ENCODE results near the gene FOXO6. TPM values are rescaled to one million over a fixed set of nuclear protein-coding genes. Genes with fewer than 3 reads are reported as not detected.

FOXO6 gene
- total and polyA plus RNA-seq, 3 experiments from 2014 or later = 0.11 TPM; not detected in 2

DNA sequence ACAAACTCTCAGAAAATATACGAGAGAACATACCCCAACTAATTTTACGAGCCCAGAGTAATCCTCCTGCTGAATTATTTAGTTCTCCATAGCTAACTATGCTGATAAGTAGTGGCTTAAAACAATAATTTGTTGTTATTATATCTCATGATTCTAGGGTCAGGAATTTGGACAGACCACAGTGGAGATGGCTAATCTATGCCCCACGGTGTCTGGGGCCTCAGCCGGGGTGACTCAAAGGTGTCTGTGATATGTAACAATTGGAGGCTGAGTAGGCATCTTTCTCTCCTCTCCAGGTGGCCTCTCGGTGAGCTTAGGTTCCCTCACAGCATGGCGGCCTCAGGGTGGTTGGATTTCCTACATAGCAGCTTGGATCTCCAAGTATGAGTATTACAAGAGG lies 35.4 kb upstream of the FOXO6 start:
- Histone ChIP-seq H3K9me3 (ENCODE audit: low read length) (no peaks in the 10 kb centered on the region), H3K27me3 (ENCODE audit: insufficient read depth, low read length, poor library complexity, severe bottlenecking) (no peaks in the 10 kb centered on the region), H3K4me3 (ENCODE audit: low read length) (no peak overlapping the region), H3K36me3 (ENCODE audit: insufficient read depth, low read length) (no peaks in the 10 kb centered on the region), H3K27ac (ENCODE audit: low read depth, low read length) (no peak overlapping the region), H3K4me1 (ENCODE audit: insufficient read depth, low read length) (no peaks in the 10 kb centered on the region)
- ChIA-PET POLR2A (no interaction called here), CTCF (no interaction called here)
- H3K4me1 Mint-ChIP-seq = no peaks in the 10 kb centered on the region
- DNase-seq = no peak
- H3K4me3 Mint-ChIP-seq = no peak overlapping the region
- H3K9me3 Mint-ChIP-seq = no peaks in the 10 kb centered on the region
- H3K27me3 Mint-ChIP-seq = peaks cover 5 to 10% of the 10 kb centered on the region in 2 donors
- H3K27ac Mint-ChIP-seq = no peak overlapping the region
- H3K36me3 Mint-ChIP-seq = no peaks in the 10 kb centered on the region

GRCh38 chr1:41327383-41327999 lies 33.7 kb upstream of the FOXO6 start:
- POLR2A ChIA-PET = no interaction called here
- peaks cover 11 to 13% of the 10 kb centered on the region in 2 donors for H3K27me3 Mint-ChIP-seq

GRCh38 chr1:41328001-41328615 lies 33.1 kb upstream of the FOXO6 start:
- Histone ChIP-seq H3K36me3 (ENCODE audit: insufficient read depth, low read length) (no peaks in the 10 kb centered on the region), H3K27ac (ENCODE audit: low read depth, low read length) (no peak overlapping the region), H3K9me3 (ENCODE audit: low read length) (no peaks in the 10 kb centered on the region), H3K4me1 (ENCODE audit: insufficient read depth, low read length) (no peaks in the 10 kb centered on the region), H3K27me3 (ENCODE audit: insufficient read depth, low read length, poor library complexity, severe bottlenecking) (no peaks in the 10 kb centered on the region), H3K4me3 (ENCODE audit: low read length) (no peak overlapping the region)
- ChIA-PET POLR2A (no interaction called here), CTCF (no interaction called here)
- DNase-seq = no peak
- Mint-ChIP-seq H3K9me3 (no peaks in the 10 kb centered on the region), H3K27ac (no peak overlapping the region), H3K27me3 (peaks cover 11 to 15% of the 10 kb centered on the region in 2 donors), H3K4me1 (no peaks in the 10 kb centered on the region), H3K4me3 (no peak overlapping the region), H3K36me3 (no peaks in the 10 kb centered on the region)

More at GRCh38 chr1:41327383-41327999, 33.7 kb upstream of the FOXO6 start:
- CTCF ChIA-PET = no interaction called here
- Histone ChIP-seq H3K27ac (ENCODE audit: low read depth, low read length) (no peak overlapping the region), H3K9me3 (ENCODE audit: low read length) (no peaks in the 10 kb centered on the region), H3K36me3 (ENCODE audit: insufficient read depth, low read length) (no peaks in the 10 kb centered on the region), H3K27me3 (ENCODE audit: insufficient read depth, low read length, poor library complexity, severe bottlenecking) (no peaks in the 10 kb centered on the region), H3K4me3 (ENCODE audit: low read length) (no peak overlapping the region), H3K4me1 (ENCODE audit: insufficient read depth, low read length) (no peaks in the 10 kb centered on the region)
- no peaks in the 10 kb centered on the region for H3K36me3 Mint-ChIP-seq
- no peak overlapping the region for H3K4me3 Mint-ChIP-seq
- H3K4me1 Mint-ChIP-seq = no peaks in the 10 kb centered on the region
- no peak for DNase-seq
- no peak overlapping the region for H3K27ac Mint-ChIP-seq
- no peaks in the 10 kb centered on the region for H3K9me3 Mint-ChIP-seq

DNA sequence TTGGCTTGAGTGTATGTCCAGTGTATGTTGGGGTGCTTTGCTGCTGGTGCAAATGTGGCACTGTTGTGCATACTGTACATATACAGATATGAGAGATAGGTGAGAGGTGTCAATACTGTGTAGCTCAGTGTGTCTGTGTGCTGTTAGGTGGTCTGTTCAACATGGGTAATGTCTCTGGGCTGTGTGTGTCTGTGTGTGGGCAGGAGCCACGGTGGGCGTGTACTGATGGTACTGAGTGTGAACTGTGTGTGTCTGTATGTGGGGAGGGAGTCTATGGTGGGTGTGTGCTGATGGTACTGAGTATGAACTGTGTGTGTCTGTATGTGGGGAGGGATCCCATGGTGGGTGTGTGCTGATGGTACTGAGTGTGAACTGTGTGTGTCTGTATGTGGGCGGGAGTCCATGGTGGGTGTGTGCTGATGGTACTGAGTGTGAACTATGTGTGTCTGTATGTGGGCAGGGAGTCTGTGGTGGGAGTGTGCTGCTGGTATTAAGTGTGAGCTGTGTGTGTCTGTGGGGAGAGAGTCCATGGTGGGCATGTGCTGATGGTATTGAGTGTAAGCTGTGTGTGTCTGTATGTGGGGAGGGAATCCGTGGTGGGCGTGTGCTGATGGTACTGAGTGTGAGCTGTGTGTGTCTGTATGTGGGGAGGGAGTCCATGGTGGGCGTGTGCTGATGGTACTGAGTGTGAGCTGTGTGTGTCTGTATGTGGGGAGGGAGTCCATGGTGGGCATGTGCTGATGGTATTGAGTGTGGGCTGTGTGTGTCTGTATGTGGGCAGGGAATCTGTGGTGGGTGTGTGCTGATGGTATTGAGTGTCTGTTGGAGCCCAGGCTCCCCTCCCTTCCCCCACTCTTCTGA lies 32.2 kb upstream of the FOXO6 start:
- H3K27ac ChIP-seq (ENCODE audit: low read depth, low read length) = no peak overlapping the region
- ChIA-PET POLR2A (no interaction called here), CTCF (interaction anchor here (0.6 kb wide), 1 partner anchor 19 kb away, joined by 3 read pairs; no protein-coding TSS in a partner anchor)
- Mint-ChIP-seq H3K27me3 (peaks cover 11 to 17% of the 10 kb centered on the region in 2 donors), H3K36me3 (no peaks in the 10 kb centered on the region), H3K27ac (no peak overlapping the region), H3K4me1 (no peaks in the 10 kb centered on the region), H3K9me3 (no peaks in the 10 kb centered on the region), H3K4me3 (no peak overlapping the region)
- no peaks in the 10 kb centered on the region for H3K27me3 ChIP-seq (ENCODE audit: insufficient read depth, low read length, poor library complexity, severe bottlenecking)
- H3K36me3 ChIP-seq (ENCODE audit: insufficient read depth, low read length) = no peaks in the 10 kb centered on the region
- no peaks in the 10 kb centered on the region for H3K9me3 ChIP-seq (ENCODE audit: low read length)
- no peaks in the 10 kb centered on the region for H3K4me1 ChIP-seq (ENCODE audit: insufficient read depth, low read length)
- no peak overlapping the region for H3K4me3 ChIP-seq (ENCODE audit: low read length)
- DNase-seq = no peak

- no peaks in the 10 kb centered on the region for H3K4me1 Mint-ChIP-seq
- H3K9me3 ChIP-seq (ENCODE audit: low read length) = no peaks in the 10 kb centered on the region
- no peaks in the 10 kb centered on the region for H3K36me3 ChIP-seq (ENCODE audit: insufficient read depth, low read length)
- H3K27ac Mint-ChIP-seq = no peak overlapping the region
- no peaks in the 10 kb centered on the region for H3K36me3 Mint-ChIP-seq
- no peaks in the 10 kb centered on the region for H3K4me1 ChIP-seq (ENCODE audit: insufficient read depth, low read length)
- no peak overlapping the region for H3K4me3 ChIP-seq (ENCODE audit: low read length)
- no peak overlapping the region for H3K4me3 Mint-ChIP-seq
- peaks cover 0 to 3% (median 2%) of the 10 kb centered on the region in 5 donors for H3K9me3 Mint-ChIP-seq
- no peaks in the 10 kb centered on the region for H3K27me3 ChIP-seq (ENCODE audit: insufficient read depth, low read length, poor library complexity, severe bottlenecking)
- peaks cover 11 to 18% of the 10 kb centered on the region in 2 donors for H3K27me3 Mint-ChIP-seq
- H3K27ac ChIP-seq (ENCODE audit: low read depth, low read length) = no peak overlapping the region
- POLR2A ChIA-PET = no interaction called here
- no peak for DNase-seq
- CTCF ChIA-PET = interaction anchor here (0.6 kb wide), 1 partner anchor 20 kb away, joined by 3 read pairs; no protein-coding TSS in a partner anchor
Measured at GRCh38 chr1:41329662-41330587, 31.3 kb upstream of the FOXO6 start.

DNA sequence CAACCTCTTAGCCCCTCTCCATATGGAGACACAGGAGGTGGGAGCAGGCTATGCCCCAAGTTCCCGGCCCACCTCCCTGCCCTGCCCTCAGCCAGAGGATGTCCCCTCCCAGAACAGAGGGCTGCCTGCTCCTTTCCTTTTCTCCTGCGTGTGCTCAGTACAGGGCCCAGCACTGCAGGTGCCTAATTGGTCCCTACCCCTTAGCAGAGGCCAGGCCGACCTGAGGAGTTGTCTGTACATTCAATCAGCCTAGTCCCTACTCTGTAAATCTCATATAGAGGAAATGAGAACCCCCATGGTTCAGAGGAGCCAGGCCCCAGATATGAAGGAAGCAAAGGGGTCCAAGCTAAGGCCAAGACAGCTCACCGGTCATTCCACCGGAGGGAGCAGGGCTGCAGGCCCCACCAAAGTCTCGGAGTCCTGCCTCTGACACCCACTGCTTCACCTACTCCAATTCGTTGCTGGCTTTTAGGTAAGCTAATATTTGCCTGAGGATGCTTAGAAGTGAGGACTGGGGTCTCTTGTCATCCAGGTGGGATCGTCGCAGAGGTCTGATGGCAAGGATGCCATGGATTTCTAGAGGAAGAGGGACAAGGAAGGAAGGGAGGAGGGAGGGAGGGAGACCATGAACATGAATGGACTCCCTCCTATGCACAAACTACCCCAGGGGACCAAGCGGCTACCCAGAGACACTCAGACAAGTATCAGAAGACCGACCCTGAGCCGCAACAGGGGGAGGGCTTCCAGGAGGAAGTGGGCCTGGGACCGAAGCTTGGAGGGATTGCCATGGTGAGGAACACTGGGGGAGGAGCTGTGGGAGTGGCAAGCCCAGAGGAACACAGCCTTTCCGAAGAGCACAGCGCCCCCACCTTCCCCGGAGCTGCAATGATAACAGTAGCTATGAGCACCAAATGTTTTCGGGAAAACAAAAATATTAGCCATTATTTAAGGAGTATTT lies 30.4 kb upstream of the FOXO6 start:
- no peak overlapping the region for H3K4me3 ChIP-seq (ENCODE audit: low read length)
- Mint-ChIP-seq H3K27ac (no peak overlapping the region), H3K4me3 (no peak overlapping the region), H3K27me3 (peaks cover 12 to 27% of the 10 kb centered on the region in 2 donors), H3K36me3 (no peaks in the 10 kb centered on the region), H3K9me3 (peaks cover 0 to 7% (median 2%) of the 10 kb centered on the region in 5 donors), H3K4me1 (no peaks in the 10 kb centered on the region)
- CTCF ChIA-PET = interaction anchor here (1.0 kb wide), 1 partner anchor 8 kb away, joined by 3 read pairs; no protein-coding TSS in a partner anchor
- H3K27ac ChIP-seq (ENCODE audit: low read depth, low read length) = no peak overlapping the region
- no peaks in the 10 kb centered on the region for H3K27me3 ChIP-seq (ENCODE audit: insufficient read depth, low read length, poor library complexity, severe bottlenecking)
- no peak for DNase-seq
- no peaks in the 10 kb centered on the region for H3K36me3 ChIP-seq (ENCODE audit: insufficient read depth, low read length)
- POLR2A ChIA-PET = no interaction called here
- no peaks in the 10 kb centered on the region for H3K4me1 ChIP-seq (ENCODE audit: insufficient read depth, low read length)
- H3K9me3 ChIP-seq (ENCODE audit: low read length) = no peaks in the 10 kb centered on the region

GRCh38 chr1:41331546-41331917 lies 29.7 kb upstream of the FOXO6 start:
- no peaks in the 10 kb centered on the region for H3K4me1 ChIP-seq (ENCODE audit: insufficient read depth, low read length)
- no peaks in the 10 kb centered on the region for H3K36me3 Mint-ChIP-seq
- no peak overlapping the region for H3K27ac Mint-ChIP-seq
- H3K9me3 ChIP-seq (ENCODE audit: low read length) = no peaks in the 10 kb centered on the region
- ChIA-PET POLR2A (no interaction called here), CTCF (interaction anchor here (1.0 kb wide), 1 partner anchor 9 kb away, joined by 3 read pairs; no protein-coding TSS in a partner anchor)
- peaks cover 14 to 32% of the 10 kb centered on the region in 2 donors for H3K27me3 Mint-ChIP-seq
- no peak overlapping the region for H3K4me3 ChIP-seq (ENCODE audit: low read length)
- H3K27ac ChIP-seq (ENCODE audit: low read depth, low read length) = no peak overlapping the region
- H3K36me3 ChIP-seq (ENCODE audit: insufficient read depth, low read length) = no peaks in the 10 kb centered on the region
- H3K4me1 Mint-ChIP-seq = no peaks in the 10 kb centered on the region
- H3K27me3 ChIP-seq (ENCODE audit: insufficient read depth, low read length, poor library complexity, severe bottlenecking) = no peaks in the 10 kb centered on the region
- H3K4me3 Mint-ChIP-seq = no peak overlapping the region
- no peak for DNase-seq
- peaks cover 0 to 7% (median 2%) of the 10 kb centered on the region in 5 donors for H3K9me3 Mint-ChIP-seq

Measured in CD8-positive, alpha-beta memory T cell (primary cell).